Parathyroid adenoma (tissue), 2 donors: ENCODE results near the gene LIMA1.

Experiments used
- H2AFZ ChIP-seq: fragments of 300-600 bp; sonication (generic); one replicate; pipeline ENCODE4 v1.7.0; 2017; ENCODE audit warnings: antibody characterized with exemption, mild to moderate bottlenecking
- H3K27ac ChIP-seq: fragments of 300-600 bp; sonication (generic); one replicate; pipeline ENCODE4 v1.7.0; 2017
- H3K27me3 ChIP-seq: fragments of 300-600 bp; sonication (generic); one replicate; pipeline ENCODE4 v1.7.0; 2017; ENCODE audit warnings: low read length; ENCODE audit not compliant: control insufficient read depth, insufficient read depth
- H3K36me3 ChIP-seq: fragments of 300-600 bp; sonication (generic); one replicate; pipeline ENCODE4 v1.7.0; 2017; ENCODE audit warnings: low read length; ENCODE audit not compliant: control insufficient read depth, insufficient read depth
- H3K4me1 ChIP-seq: fragments of 300-600 bp; sonication (generic); one replicate; pipeline ENCODE4 v1.7.0; 2017; ENCODE audit warnings: control low read depth
- H3K4me2 ChIP-seq: fragments of 300-600 bp; sonication (generic); one replicate; pipeline ENCODE4 v1.7.0; 2017; ENCODE audit warnings: low read length
- H3K4me3 ChIP-seq: fragments of 300-600 bp; sonication (generic); one replicate; pipeline ENCODE4 v1.7.0; 2017; ENCODE audit warnings: low read depth, low read length
- H3K79me2 ChIP-seq: fragments of 300-600 bp; sonication (generic); one replicate; pipeline ENCODE4 v1.7.0; 2017; ENCODE audit warnings: control low read depth
- H3K9ac ChIP-seq: fragments of 300-600 bp; sonication (generic); one replicate; pipeline ENCODE4 v1.7.0; 2017; ENCODE audit warnings: mild to moderate bottlenecking
- H3K9me3 ChIP-seq: fragments of 300-600 bp; sonication (generic); one replicate; pipeline ENCODE4 v1.7.0; 2017; ENCODE audit warnings: low read length; ENCODE audit not compliant: control insufficient read depth
- CTCF ChIP-seq: fragments of 300-600 bp; sonication (generic); IDR thresholded peaks from one replicate; pipeline ENCODE4 v1.7.0; 2017; ENCODE audit warnings: antibody characterized with exemption, mild to moderate bottlenecking
- donor health status: primary hyperparathyroidism.

Gene LIMA1

DNA sequence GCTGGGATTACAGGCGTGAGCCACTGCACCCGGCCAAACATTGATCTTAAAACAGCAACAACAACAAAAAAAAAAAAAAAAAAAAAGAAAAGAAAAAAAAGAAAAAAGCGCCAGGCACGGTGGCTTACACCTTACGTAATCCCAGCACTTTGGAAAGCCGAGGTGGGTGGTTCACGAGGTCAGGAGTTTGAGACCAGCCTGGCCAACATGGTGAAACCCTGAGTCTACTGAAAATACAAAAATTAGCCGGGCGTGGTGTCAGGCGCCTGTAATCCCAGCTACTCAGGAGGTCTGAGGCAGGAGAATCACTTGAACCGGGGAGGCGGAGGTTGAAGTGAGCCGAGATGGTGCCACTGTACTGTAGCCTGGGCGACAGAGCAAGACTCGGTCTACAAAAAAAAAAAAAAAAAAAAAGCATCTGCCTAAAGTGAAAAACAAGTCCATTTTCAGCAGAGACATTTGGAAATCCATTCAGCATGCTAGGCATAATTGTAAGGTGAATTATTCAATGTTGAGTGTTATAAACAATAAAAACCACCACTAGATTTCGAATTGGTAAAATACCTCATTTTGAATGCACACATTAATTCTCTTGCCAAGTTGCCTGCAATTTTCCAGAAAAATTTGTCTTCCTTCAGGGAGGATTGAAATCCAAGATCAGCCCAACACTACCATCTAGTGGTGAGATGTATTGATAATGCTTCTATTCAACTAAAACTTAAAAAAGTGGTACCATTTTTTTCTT, 108.2 kb downstream of the LIMA1 start:
- Histone ChIP-seq H3K9ac (no peak overlapping the region), H2AFZ (no peak overlapping the region), H3K27me3 (no peaks in the 10 kb centered on the region), H3K27ac (no peak overlapping the region), H3K4me2 (no peak overlapping the region), H3K79me2 (no peaks in the 10 kb centered on the region), H3K9me3 (no peaks in the 10 kb centered on the region), H3K4me3 (no peak overlapping the region), H3K36me3 (no peaks in the 10 kb centered on the region), H3K4me1 (no peaks in the 10 kb centered on the region)
- TF ChIP-seq CTCF = peak; percentile 72

- Histone ChIP-seq H3K9ac (peak within 1 kb of the TSS; percentile 6), H3K27me3 (no peaks in the 10 kb centered on the region), H3K79me2 (peaks cover 19% of the 10 kb centered on the region), H3K27ac (peak within 1 kb of the TSS; percentile 74), H3K4me3 (peak within 1 kb of the TSS; percentile 95), H2AFZ (peak within 1 kb of the TSS; percentile 97), H3K4me2 (peak within 1 kb of the TSS; percentile 87), H3K4me1 (no peaks in the 10 kb centered on the region), H3K9me3 (no peaks in the 10 kb centered on the region), H3K36me3 (no peaks in the 10 kb centered on the region)
- peak; percentile 38 for TF ChIP-seq CTCF
Observed at GRCh38 chr12:50167049-50167828, 116.1 kb downstream of the LIMA1 start, which contains the start of gene CERS5. CERS5 (minus strand) TSS chr12:50167369; CDS start chr12:50167297, 72 bp downstream.

DNA sequence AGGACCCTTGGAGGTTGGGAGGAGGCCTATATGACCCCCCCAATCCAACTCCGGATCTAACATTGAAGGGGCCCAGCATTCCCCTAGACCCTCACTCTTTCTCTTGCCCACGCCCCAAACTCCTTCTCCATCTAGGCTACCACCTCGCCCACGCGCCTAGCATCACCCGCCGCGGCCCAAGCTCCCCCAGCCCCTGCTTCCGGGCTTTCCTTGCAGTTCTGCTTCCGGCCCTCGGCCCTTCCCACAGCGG, 116.6 kb downstream of the LIMA1 start:
- no peaks in the 10 kb centered on the region for H3K27me3 ChIP-seq
- peaks cover 19% of the 10 kb centered on the region for H3K79me2 ChIP-seq
- peak overlapping the region; percentile 97 for H2AFZ ChIP-seq
- no peaks in the 10 kb centered on the region for H3K36me3 ChIP-seq
- peak overlapping the region; percentile 95 for H3K4me3 ChIP-seq
- no peaks in the 10 kb centered on the region for H3K4me1 ChIP-seq
- TF ChIP-seq CTCF = no peak
- H3K9me3 ChIP-seq = no peaks in the 10 kb centered on the region
- H3K27ac ChIP-seq = peak overlapping the region; percentile 56
- H3K4me2 ChIP-seq = peak overlapping the region; percentile 74
- peak overlapping the region; percentile 6 for H3K9ac ChIP-seq

DNA sequence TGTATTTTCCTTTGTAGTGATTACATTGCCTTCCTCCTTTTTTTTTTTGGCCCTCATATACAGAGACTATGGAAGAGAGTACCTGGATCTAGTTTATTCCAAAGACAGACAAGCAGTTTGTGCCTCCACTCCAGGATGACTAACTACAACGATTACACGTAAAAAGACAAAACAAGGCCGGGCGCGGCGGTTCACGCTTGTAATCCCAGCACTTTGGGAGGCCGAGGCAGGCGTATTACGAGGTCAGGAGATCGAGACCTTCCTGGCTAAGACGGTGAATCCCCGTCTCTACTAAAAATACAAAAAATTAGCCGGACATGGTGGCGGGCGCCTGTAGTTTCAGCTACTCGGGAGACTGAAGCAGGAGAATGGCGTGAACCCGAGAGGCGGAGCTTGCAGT, 118.4 kb downstream of the LIMA1 start:
- H3K27ac ChIP-seq = no peak overlapping the region
- H3K4me2 ChIP-seq = no peak overlapping the region
- no peak overlapping the region for H3K9ac ChIP-seq
- TF ChIP-seq CTCF = no peak
- H3K9me3 ChIP-seq = no peaks in the 10 kb centered on the region
- no peaks in the 10 kb centered on the region for H3K27me3 ChIP-seq
- H2AFZ ChIP-seq = no peak overlapping the region
- H3K79me2 ChIP-seq = peaks cover 25% of the 10 kb centered on the region
- H3K4me1 ChIP-seq = no peaks in the 10 kb centered on the region
- H3K4me3 ChIP-seq = no peak overlapping the region
- H3K36me3 ChIP-seq = no peaks in the 10 kb centered on the region
